Upper lobe of right lung (tissue), 1 donor: ENCODE data around the gene CCT6B. TPM values are rescaled to one million over a fixed set of nuclear protein-coding genes. Genes with fewer than 3 reads are reported as not detected.
"Not testable (repeated sequence)": the region's sequence is repeated elsewhere in the genome, so short reads cannot be mapped to it uniquely, and the experiment has no call there.

ENCODE experiments used
- ATAC-seq: fragments of 200-7000 bp; cut with Tn5 transposase; one replicate; pipeline ENCODE4 v1.9.1; 2020; ENCODE audit warnings: mild to moderate bottlenecking, moderate library complexity
- DNase-seq: peaks from one replicate; pipeline ENCODE4 v3.0.0-alpha.2; 2020
- H3K27ac ChIP-seq: fragments of 200-600 bp; one replicate; pipeline ENCODE4 v1.8.0; 2022
- H3K27me3 ChIP-seq: fragments of 200-600 bp; one replicate; pipeline ENCODE4 v1.8.0; 2022; ENCODE audit warnings: mild to moderate bottlenecking
- H3K36me3 ChIP-seq: fragments of 200-600 bp; one replicate; pipeline ENCODE4 v1.8.0; 2022
- H3K4me1 ChIP-seq: fragments of 200-600 bp; one replicate; pipeline ENCODE4 v1.8.0; 2022
- H3K4me3 ChIP-seq: fragments of 200-600 bp; one replicate; pipeline ENCODE4 v1.8.0; 2022; ENCODE audit warnings: mild to moderate bottlenecking
- H3K9me3 ChIP-seq: fragments of 200-600 bp; one replicate; pipeline ENCODE4 v1.8.0; 2022
- CTCF ChIP-seq: fragments of 200-600 bp; IDR thresholded peaks from one replicate; pipeline ENCODE4 v1.8.0; 2022; ENCODE audit warnings: antibody characterized with exemption
- intact Hi-C: fragments of 100-400 bp; cut with DNase I; formaldehyde crosslinking; loops from one replicate; pipeline ENCODE4 v1.11.0; 2022
- total RNA-seq: library from RNA; stranded (reverse); fragmentation: NEBNext Ultra II Directional; extraction: Animal tissue kit (Norgen Biotek cat#: 25700); gene quantifications from one replicate; pipeline ENCODE4 v1.2.1, GENCODE V29; 2021
- donor health status: DM: no; HTN: yes; CAD: no; lungs with severe emphysema.

CCT6B gene
- total RNA-seq, 1 donor from 2014 or later, result 1.7 TPM

- no peaks in the 10 kb centered on the region for H3K4me1 ChIP-seq
- intact Hi-C loops, result no loop called here
- no peaks in the 10 kb centered on the region for H3K27me3 ChIP-seq
- H3K9me3 ChIP-seq, result no peaks in the 10 kb centered on the region
- H3K36me3 ChIP-seq, result peaks cover 63% of the 10 kb centered on the region
- TF ChIP-seq CTCF, result no peak
- H3K4me3 ChIP-seq, result no peak overlapping the region
- ATAC-seq (no peak), DNase-seq (no peak)
- H3K27ac ChIP-seq, result no peak overlapping the region
Observed at GRCh38 chr17:35002876-35003551, 41.8 kb upstream of the CCT6B start.

DNA sequence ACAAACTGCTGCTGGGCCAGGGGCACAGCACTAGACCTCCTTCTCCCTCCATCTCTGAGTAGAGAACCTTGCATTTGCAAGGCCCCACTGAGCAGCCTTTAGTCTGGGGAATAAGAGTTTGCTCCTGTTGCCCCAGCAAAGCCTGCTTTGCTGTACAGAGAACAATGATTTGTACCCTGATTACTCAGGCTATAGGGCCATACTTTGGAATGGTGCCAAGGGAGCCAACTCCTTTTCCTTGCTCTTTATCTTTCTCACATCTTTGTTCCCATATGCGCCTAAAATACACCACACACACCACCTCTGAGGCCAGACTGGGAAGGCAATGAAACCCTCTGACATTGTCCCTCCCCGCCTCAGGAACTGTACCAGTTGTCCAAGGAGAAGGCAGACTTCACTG is 40.3 kb upstream of the CCT6B start:
- DNase-seq (no peak), ATAC-seq (no peak)
- H3K4me3 ChIP-seq, result no peak overlapping the region
- H3K9me3 ChIP-seq, result no peaks in the 10 kb centered on the region
- H3K27ac ChIP-seq, result no peak overlapping the region
- H3K36me3 ChIP-seq, result peaks cover 49% of the 10 kb centered on the region
- H3K4me1 ChIP-seq, result peaks cover 13% of the 10 kb centered on the region
- intact Hi-C loops, result no loop called here
- no peaks in the 10 kb centered on the region for H3K27me3 ChIP-seq
- TF ChIP-seq CTCF, result no peak

- H3K27me3 ChIP-seq, H3K27ac ChIP-seq, intact Hi-C loops, H3K9me3 ChIP-seq, ATAC-seq, DNase-seq, H3K4me3 ChIP-seq: not testable (repeated sequence)
- Histone ChIP-seq H3K36me3 (peaks cover 49% of the 10 kb centered on the region), H3K4me1 (peaks cover 13% of the 10 kb centered on the region)
Observed at GRCh38 chr17:35000965-35001364, 39.7 kb upstream of the CCT6B start.

DNA sequence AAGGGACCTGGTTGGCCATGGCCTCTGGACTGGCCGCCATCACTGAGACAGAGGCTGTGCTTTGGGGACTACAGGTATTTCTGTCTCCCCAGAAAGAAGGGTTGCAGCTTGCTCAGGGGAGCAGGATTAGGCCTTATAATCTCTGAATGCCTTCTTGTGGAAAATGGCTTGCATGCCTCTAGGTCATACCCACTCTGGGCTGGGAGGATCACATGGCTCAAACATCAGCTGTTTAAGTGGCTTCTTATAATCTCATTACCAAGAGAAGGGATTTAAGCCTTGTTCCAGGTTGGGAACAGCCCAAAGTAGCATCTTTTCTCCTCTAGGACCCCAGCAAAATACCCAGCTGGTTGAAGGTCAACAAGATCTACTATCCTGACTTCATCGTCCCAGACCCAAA is 38.2 kb upstream of the CCT6B start:
- Histone ChIP-seq H3K9me3 (no peaks in the 10 kb centered on the region), H3K4me3 (no peak overlapping the region), H3K27ac (no peak overlapping the region), H3K4me1 (peaks cover 13% of the 10 kb centered on the region), H3K36me3 (peaks cover 48% of the 10 kb centered on the region), H3K27me3 (no peaks in the 10 kb centered on the region)
- intact Hi-C loops, result no loop called here
- ATAC-seq, result no peak
- no peak for TF ChIP-seq CTCF
- no peak for DNase-seq

GRCh38 chr17:34998205-34998604 is 36.9 kb upstream of the CCT6B start:
- peaks cover 13% of the 10 kb centered on the region for H3K4me1 ChIP-seq
- peaks cover 57% of the 10 kb centered on the region for H3K36me3 ChIP-seq
- H3K27me3 ChIP-seq, result no peaks in the 10 kb centered on the region
- H3K27ac ChIP-seq, result peak overlapping the region; percentile 42
- peak; percentile 77 for DNase-seq
- peak; percentile 56 for TF ChIP-seq CTCF
- H3K4me3 ChIP-seq, result no peak overlapping the region
- intact Hi-C loops, result no loop called here
- H3K9me3 ChIP-seq, result no peaks in the 10 kb centered on the region
- peak; percentile 89 for ATAC-seq

DNA sequence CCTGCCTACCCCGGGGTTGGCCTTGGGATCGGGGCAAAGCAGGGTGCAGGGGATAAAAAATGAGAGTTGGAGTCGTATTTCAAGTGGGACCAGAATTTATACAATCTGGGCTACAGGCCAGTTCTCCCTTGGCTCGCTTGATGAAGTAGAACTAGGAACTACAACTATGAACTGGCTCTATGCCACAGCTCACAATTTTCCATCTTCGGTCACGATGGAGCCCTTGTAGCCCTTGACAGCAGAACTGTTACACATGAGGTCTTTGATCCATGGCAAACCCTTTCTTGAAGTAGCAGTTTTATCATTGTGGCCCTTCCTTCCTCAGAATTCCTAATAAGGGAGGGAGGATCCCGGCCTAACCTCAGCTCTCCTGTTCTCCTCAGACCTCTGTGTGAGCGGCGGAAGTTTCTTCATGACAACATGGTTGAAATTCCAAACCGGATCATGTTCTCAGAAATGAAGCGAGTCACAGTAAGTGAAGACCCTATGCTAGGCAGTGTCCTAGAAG is 36.1 kb upstream of the CCT6B start:
- intact Hi-C loops, result no loop called here
- no peak for TF ChIP-seq CTCF
- peak; percentile 41 for ATAC-seq

More for the DNA sequence above, 36.1 kb upstream of the CCT6B start:
- Histone ChIP-seq H3K27me3 (no peaks in the 10 kb centered on the region), H3K4me1 (peaks cover 13% of the 10 kb centered on the region), H3K27ac (peak overlapping the region; percentile 42), H3K9me3 (no peaks in the 10 kb centered on the region), H3K36me3 (peaks cover 57% of the 10 kb centered on the region), H3K4me3 (no peak overlapping the region)
- DNase-seq, result no peak
